GM12874 (cell line): Measurements from ENCODE around the gene ATG7.

Experiments used
- TF ChIP-seq, protein P1 (sequence below): IDR thresholded peaks from 2 replicates; pipeline ENCODE4 v1.5.1; 2011; ENCODE audit warnings: low read depth, mild to moderate bottlenecking, control low read depth, low read length, moderate library complexity; ENCODE audit not compliant: insufficient read depth

The ATG7 gene

DNA sequence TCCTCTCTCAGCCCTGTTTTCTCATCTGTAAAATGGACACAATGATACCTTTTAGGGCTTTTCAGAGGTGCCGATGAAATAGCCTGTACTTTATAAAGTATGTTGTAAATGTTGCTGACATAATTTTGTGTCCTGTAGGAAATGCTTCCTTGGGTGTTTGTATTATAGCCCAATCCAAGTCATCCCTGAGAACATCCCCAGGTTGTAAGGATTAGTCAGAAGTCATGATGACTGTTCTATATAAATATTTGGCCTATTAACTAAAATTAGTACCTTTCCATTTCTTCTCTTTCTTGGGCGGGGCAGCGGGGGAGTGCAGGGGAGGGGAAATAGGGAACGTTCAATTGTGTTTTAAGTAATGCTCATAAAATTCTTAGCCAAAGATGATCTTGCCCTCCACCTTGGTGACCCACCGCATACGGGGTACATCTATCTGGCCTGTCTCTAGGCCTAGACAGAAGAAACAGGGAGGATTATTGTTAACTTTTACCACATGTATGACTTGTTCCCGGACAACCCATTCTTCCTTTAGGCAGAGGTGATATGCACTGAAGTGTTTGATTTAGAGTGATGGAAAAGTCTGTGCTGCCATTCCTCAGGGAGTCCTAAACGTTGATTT is 250.9 kb downstream of the ATG7 start:
- TF ChIP-seq, protein P1, sequence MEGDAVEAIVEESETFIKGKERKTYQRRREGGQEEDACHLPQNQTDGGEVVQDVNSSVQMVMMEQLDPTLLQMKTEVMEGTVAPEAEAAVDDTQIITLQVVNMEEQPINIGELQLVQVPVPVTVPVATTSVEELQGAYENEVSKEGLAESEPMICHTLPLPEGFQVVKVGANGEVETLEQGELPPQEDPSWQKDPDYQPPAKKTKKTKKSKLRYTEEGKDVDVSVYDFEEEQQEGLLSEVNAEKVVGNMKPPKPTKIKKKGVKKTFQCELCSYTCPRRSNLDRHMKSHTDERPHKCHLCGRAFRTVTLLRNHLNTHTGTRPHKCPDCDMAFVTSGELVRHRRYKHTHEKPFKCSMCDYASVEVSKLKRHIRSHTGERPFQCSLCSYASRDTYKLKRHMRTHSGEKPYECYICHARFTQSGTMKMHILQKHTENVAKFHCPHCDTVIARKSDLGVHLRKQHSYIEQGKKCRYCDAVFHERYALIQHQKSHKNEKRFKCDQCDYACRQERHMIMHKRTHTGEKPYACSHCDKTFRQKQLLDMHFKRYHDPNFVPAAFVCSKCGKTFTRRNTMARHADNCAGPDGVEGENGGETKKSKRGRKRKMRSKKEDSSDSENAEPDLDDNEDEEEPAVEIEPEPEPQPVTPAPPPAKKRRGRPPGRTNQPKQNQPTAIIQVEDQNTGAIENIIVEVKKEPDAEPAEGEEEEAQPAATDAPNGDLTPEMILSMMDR = no peak

DNA sequence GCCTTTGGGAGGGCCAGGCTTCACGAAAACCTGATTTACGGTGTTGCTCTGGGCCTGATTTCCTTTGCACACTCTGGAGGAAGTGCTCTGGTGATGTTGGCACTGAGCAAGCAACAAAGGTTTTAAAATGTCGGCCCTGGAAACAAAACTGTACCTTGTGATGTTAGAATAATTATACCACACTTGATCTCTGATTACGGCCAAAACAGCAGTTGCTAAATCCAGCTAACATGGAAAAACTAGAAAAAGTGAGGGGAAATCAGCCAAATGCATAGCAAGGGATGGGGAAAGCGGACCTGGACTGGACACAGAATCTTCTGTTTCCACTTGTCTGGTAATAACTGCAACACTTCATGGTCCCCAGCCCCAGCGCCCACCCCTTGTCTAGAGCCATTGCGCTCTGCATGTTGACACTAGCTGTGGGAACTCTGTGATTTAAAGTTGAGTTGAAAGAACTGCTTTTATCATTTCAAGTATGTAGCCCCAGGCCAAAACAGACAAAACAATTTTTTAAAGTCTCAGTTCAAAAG is 251.4 kb downstream of the ATG7 start:
- TF ChIP-seq, protein P1 = no peak

DNA sequence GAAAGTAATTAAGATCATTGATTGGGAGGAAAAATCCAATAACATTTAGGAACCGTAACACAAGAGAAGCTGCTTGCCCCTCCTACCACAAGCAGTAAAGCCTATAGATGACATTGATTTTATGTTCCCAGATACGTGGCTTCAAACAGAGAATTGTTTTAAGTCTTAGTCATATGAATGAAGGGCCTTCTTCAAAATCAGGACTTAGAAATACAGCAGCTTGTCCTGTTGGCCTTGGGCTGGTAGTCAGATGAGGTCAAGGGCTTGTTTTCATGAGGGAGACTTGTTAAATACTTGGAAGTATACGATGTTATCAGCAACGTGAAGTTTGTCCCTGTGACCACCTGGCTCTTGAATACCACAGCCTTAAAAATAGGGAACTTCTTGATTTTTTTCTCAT is 257.1 kb downstream of the ATG7 start:
- TF ChIP-seq, protein P1 = no peak

DNA sequence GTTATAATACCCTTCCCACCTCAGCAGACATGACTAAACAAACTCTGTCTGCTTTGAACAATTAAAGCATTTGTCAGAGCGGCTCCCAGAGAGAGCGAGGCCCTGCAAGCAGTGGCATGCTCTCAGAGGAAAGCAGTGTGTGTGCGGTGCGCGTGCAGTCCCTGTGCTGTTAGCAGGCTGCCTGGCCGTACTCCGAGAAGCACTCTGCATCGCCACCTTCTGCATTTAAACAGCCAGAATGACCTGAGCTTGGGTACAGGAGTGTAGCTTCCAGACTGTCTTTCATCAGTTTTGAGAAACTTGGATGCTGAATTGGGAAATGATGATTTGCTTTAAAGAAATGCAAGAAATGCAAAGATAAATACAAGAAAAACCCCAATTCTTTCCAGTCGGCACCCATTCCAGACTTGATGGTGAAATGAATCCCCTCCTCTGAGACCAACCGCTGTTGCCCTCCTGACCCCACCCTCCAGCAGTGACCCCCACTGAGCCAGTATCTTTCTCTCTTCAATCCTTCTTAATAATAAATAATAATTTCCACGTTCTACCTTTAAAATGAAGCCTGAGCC is 258.0 kb downstream of the ATG7 start:
- TF ChIP-seq, protein P1 = no peak

DNA sequence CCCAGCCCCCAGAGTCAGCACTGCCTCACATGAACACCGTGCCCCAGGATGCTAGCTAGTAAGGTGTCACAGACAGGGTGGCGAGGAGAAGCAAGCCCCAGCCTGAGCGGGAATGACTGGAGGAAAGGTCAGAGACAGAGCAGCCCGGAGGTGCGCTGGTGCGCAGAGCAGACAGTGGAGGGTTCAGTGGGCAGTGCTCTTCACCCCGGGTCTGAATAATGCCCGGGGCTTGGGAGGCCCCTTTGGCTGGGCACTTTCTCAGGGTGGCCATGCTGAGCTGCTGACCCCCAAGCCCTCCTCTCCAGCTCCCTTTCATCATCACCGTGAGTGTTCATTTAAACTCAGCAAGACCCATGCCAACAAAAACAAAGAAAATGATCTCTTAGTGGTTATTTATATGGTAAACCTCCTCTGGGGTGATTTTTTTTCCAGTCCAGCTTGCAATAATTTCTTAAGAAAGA is 260.8 kb downstream of the ATG7 start:
- TF ChIP-seq, protein P1 = no peak

DNA sequence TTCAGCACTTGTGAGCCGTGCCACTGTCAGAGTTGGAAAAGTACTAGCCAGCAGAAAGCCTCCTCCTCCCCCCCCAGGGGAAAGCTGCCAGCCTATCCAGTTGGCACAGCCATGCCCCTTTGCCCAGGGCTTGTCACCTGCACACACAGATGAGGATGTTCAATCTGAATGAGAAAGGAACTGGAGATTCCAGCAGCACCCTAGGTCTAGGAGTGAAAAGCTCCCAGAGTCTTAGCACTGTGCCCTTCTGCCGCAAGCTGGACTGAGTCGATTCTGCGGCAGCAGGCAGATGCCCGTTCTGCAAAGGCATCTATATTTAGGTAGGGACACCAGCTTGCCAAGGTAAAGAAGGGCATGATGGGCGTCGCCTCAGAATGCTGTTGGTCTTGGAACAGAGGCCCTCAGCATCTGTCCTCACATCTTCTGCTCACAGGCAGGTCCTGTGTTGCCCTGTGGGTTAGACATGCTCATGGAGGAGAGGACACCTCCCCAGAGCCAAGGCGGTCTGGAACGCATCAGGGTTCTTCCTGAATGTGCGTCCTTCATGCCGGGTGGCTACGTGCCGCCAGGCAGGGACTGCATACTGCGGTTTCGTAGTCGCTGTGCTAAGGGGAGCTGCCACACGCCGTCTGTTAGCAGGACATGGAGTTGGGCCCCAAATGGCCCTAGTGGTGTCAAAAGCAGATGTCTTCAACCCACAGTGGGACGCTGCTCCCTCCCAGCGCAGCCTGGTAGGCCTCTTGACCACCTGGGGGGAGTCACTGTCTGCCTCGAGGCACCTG is 262.0 kb downstream of the ATG7 start:
- TF ChIP-seq, protein P1 = no peak

DNA sequence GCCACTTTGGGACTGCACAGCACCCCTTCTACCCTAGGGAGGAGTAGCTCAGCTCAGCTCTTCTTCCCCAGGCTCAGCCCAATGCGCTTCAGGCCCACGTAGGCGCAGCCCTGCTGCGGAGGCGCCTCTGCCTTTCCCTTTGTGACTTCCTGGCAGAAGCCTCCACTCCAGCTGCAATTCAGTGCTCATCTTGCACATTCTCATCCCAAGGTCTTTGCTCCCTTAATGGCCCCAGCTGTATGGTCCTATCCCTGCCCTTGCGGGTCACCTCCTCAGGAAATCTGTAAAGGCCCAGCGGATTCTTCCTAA is 262.6 kb downstream of the ATG7 start:
- TF ChIP-seq, protein P1 = no peak
